Posterior cingulate gyrus (tissue), 11 donors: ENCODE results near the gene BTBD1.
A peak's percentile ranks its signal among the peaks of the same experiment; 100 is the strongest.
"Not testable (repeated sequence)": the region's sequence is repeated elsewhere in the genome, so short reads cannot be mapped to it uniquely, and the experiment has no call there.

ENCODE experiments used
- DNase-seq, 10 donors: peaks; one replicate each; pipeline versions ENCODE4 v3.0.0 to v3.0.0-alpha.2; 2020 to 2021; ENCODE audit warnings: mixed read lengths in 3 of 10
- intact Hi-C: fragments of 100-400 bp; cut with DNase I; formaldehyde crosslinking; loops from one replicate; pipeline ENCODE4 v1.15.1; 2023

BTBD1 gene

DNA sequence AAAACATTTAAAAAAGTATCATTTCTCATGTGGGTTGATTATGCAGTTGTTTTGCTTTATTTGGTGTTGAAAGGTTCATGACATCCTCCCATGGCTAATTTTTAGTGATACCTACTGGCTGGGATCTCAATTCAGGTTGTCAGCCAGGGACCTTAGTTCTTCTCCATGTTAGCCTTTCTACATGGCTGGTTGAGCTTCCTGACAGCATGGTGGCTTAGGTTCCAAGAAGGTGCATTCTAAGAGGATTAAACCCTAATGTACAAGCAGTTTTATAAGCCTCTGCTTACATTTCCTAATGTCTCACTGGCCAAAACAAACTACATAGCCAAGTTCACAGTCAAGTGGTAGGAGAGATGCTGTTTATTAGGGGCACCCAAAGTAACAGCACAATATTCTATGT, 31.0 kb upstream of the BTBD1 start:
- no peak for DNase-seq
- intact Hi-C loops, result no loop called here

DNA sequence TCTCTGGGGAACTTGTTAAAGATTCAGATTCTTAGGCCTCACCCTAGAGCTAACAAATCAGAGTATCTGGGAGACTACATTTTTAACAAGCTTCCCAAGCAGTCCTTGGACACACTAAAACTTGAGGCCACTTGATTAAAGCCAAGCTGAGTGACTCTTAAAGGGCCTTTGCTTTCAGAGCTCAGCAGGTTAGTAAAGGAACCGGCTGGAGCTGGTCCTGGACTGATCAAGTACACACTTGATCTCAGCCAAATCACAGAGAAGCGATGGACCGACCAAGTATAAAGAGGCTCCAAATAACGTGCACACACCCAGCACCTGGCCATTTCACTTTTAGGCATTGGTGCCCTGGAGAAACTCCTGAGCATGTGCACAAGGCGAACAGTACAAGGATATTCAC, 27.5 kb upstream of the BTBD1 start:
- no peak for DNase-seq
- intact Hi-C loops, result no loop called here

DNA sequence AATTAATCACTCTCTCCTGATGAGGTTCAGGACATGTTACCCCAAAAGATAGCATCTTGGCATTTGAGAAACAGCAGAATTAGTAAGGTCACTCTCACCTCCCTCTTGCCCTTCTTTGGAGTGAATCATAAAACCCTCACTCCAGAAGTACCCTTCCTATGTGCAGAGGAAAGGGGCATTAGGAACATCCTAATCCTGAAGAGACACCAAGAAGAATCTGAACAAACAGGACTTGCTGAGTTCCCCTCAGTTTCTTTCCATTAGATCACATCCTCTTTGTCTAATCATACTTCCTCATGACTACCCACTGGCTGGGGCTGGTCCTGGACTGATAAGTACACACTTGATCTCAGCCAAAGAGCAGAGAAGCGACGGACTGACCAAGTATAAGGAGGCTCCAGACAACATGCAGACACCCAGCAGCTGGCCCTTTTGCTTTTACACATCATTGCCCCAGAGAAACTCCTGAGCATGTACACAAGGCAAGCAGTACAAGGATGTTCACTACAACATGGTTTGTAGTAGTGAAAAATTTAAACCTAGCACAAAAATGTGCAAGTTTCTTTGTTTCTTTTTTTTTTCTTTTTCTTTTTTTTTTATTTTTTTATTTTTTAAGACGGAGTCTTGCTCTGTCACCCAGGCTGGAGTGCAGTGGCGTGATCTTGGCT, 25.4 kb upstream of the BTBD1 start:
- intact Hi-C loops, result no loop called here
- no peak for DNase-seq

DNA sequence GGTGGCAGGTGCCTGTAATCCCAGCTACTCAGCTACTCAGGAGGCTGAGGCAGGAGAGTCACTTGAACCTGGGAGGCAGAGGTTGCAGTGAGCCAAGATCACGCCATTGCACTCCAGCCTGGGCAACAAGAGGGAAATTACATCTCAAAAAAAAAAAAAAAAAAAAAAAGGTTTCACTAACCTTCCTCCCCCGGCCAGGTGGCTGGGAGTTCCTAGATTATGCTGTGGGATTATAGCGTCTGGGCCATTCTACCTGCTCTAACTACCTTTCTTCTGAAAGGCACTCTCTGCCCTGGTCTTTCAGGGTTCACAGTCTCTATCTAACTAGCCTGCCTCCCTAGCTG, 24.9 kb upstream of the BTBD1 start:
- intact Hi-C loops, DNase-seq: not testable (repeated sequence)

DNA sequence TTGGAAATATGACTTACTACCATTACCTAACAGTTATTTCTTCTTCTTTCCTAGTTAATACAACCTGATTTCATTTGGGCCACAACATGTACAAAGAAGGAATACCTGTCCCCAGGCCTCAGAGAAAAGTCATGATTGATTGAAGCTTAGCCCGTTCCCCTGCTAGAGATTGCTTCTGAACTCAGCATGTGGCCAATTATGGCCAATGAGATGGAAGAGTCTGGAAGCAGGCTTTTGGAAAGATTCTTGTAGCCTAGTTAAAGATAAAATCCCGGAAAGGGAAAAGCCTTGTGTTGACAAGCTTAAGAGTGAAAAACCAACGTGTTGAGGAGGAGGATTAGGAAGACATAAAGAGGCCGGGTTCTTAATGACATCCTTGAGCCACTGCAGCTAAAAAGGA, 23.4 kb upstream of the BTBD1 start:
- intact Hi-C loops, result no loop called here
- DNase-seq, result no peak

DNA sequence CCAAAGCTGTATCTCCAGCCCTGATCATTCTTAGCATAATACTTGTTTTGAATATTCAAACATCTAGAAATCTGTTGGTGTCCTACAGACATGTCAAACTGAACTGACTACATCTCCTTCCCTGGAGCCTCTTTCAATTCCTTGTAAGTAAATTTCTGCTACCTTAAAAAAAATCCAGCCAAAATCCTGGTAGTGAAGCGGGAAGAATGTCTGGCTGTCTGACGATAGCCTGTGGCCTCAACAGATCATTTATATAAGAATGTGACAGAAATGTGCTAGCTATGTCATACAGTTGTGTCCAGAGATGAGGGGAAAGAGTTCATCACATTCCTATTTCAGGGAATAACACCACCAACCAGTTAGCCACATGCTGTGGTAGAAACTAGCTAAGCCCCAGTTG, 21.8 kb upstream of the BTBD1 start:
- no peak for DNase-seq
- intact Hi-C loops, result no loop called here

DNA sequence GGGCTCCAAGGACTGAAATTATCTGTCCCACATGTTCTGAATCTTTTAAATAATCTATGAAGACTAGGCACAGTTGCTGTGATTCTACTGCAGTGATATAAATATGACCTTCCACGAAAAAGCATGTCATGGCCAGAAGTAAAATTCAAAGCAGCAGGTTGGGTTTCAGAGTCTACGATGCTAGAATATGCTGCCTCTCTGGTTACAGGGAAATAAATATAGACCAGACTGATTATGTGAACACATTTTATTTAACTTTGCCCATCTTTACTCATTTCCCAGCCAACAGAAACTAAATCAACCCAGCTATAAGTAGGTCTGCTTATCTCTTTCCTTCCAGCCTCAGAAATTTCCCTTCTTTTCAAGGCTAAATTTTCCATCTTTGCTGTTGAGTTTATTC, 20.5 kb upstream of the BTBD1 start:
- intact Hi-C loops, result no loop called here

DNA sequence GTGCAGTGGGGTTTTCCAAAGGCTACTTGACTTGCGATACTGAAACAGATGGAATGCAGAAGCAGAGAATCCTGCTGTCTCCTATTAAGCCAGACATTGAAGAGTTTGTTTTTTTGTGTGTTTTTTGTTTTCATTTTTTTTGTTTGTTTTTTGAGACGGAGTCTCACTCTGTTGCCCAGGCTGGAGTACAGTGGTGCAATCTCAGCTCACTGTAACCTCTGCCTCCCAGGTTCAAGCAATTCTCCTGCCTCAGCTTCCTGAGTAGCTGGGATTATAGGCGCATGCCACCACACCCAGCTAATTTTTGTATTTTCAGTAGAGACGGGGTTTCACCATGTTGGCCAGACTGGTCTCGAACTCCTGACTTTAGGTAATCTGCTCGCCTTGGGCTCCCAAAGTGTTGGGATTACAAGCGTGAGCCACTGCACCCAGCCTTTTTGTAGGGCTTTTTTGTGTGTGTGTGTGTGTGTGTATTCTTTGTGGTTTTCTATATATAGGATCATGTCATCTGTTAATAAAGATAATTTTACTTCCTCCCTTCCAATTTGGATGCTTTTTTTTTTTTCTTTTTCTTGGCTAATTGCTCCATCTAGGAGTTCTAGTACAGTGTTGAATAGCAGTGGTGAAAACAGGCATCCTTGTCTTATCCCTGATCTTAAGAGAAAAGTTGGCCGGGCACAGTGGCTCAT, 19.0 kb upstream of the BTBD1 start:
- intact Hi-C loops, DNase-seq: not testable (repeated sequence)

More for the DNA sequence above, 20.5 kb upstream of the BTBD1 start:
- no peak for DNase-seq

DNA sequence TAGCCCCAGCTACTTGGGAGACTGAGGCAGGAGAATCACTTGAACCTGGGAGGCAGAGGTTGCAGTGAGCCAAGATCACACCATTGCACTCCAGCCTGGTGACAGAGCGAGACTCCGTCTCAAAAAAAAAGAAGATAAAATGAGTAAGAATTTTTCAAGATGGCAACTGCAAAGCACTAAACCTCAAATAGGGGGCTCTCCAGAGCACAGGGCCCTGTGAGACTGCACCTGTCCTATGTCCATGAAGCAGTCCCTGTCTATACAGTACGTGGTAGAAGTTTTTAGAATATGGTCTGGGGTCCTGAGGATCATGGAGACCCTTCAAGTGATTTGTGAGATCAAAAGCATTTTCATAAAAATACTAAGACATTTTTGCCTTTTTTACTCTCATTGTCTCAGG, 18.4 kb upstream of the BTBD1 start:
- intact Hi-C loops, result not testable (repeated sequence)

DNA sequence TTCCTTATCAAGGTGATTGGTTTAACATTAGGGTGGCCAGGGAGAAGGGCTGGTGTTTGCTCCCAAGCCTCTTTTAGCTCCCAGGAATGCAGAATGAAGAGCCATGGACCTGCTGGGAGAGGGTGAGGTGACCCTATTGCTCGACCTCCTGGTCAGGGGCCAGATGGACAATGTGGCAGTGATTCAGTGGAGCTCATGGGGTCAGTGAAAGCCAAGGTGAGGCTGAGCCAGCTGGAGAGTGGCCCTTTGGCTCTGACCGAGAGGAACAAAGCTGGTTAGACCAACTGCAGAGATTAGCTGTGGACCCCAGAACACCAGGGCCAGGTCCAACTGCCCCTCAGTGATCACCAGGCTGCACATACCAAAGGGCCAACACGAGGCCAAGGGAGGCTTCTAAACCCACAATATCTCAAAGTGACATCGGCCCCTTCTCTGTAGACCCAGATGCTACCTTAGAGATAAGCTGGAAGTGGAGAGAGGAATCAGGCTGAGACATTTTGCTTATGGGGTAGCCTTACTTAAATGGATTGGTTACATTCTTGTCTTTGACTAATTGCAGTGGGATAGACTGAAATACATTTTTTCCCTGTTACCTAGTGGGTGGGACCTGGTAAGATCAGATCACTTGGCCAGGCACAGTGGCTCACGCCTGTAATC, 15.8 kb upstream of the BTBD1 start:
- no peak for DNase-seq
- intact Hi-C loops, result no loop called here

More for the DNA sequence above, 18.4 kb upstream of the BTBD1 start:
- DNase-seq, result not testable (repeated sequence)

DNA sequence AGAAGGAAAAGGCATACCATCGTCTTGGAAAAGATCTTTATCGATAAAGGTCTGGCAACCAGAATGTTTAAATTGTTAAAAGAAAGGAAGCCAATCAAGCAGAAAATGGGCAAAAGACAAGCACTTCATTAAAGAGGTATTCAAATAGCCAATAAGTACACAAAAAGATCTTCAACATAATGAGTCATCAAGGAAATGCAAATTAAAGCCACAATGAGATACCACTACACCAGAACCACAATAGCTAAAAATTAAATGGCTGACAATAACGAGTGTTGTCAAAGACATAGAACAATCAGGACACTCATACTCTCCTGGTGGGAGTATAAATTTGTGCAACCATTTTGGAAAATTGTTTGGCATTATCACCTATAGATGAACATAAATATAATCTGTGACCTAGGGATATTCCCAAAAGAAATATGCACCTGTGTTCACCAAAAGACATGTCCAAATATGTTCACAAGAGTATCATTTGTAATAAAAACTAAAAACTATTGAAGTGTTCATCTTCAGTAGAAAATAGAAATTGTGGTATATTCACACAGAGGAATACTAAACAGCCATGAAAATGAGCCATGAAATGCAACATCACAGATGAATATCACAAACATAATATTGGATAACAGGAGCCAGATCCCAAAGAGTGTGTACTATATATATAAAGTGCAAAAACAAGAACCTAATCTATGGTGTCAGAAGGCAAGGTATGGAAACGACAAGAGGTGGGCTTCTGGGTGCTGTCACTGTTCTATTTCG, 14.4 kb upstream of the BTBD1 start:
- intact Hi-C loops, result no loop called here
- DNase-seq, result no peak

DNA sequence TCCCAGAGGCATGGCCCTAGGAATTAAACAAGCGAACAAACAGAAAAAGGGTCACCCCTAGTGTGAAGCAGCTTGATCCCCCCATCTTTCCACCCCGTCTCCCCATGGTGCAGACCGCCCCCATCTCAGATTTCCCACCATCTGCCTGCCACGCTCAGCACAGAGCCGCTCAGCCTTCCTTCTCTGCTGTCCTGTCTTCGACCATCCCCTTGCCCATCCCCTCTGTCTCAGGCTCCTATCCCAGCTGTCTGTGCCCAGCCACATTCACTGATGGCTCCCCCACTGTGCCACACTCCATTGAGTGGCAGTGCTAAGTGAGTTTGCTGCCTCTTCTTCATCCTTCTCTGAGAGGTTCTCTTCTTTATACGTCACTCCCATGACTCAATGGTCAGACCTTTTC, 11.7 kb upstream of the BTBD1 start:
- DNase-seq, result no peak

DNA sequence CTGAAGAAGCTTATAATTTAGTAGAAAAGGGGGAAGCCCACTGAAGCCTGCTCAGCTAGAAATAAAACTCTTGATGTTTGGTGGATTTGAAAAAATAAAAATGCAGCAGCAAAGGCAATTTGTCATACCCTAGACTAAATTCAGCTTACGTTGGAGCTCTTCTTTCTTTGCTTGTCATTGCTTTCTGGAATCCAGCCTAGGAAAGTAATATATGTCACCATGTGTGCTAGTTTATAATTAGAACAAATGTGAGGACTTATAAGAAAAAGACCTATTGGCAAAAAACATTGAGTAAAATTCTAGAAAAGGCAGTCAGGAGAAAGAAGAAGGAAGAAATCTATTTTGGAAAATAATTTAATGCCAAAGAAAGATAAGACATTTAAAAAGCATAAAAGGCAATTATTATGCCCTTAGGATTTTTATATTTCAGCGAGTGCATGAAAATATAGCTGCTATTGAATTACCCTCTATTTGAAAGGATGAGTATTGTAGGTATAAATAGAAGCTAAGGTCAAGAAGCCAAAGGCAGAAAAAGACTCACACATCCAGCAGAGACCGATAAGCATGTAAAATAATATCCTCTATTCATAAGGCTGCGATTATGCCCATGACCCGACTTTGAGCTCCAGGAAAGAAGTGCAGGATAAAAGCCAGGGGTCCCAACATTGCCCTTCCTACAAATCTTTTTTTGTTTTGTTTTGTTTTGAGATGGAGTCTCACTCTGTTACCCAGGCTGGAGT, 10.6 kb upstream of the BTBD1 start:
- DNase-seq, result no peak
- intact Hi-C loops, result no loop called here

More for the DNA sequence above, 11.7 kb upstream of the BTBD1 start:
- intact Hi-C loops, result no loop called here

DNA sequence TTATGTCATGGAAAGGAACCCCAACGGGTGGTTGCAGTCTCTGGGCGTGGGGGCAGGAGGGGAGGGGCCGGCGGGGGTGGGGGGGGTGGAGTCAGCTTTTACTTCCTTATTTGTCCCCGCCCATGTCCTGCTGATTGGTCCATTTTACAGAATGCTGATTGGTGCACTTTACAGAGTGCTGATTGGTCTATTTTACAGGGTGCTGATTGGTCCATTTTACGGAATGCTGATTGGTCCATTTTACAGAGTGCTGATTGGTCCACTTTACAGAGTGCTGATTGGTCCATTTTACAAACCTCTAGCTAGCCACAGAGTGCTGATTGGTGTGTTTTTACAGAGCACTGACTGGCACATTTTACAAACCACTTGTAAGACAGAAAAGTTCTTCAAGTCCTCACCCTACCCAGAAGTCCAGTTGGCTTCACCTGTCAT, 2.2 kb upstream of the BTBD1 start:
- intact Hi-C loops, result loop anchor here (5.0 kb wide), 1 partner anchor 138 kb away; the partner anchor contains the start of gene HDGFL3
- not testable (repeated sequence) for DNase-seq

DNA sequence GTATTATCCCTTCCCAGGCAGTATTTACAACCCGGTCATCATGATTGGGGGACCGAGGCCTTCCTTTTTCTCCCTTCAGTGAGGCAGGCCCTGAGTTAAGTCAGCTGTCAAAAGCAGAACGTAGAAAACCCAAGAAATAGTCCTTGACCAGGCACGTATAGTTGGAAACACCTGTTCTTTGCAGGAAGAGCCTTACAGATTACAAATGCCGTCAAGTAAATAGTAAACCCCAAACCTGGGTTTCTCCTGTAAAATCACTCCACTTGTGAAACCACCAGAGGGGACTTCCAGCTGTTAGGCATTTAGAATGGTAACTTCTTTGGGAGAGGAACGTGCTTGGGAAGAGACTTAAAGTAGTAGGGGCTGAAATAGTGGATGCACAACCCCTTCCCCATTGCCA, 1.0 kb upstream of the BTBD1 start:
- no peak for DNase-seq

DNA sequence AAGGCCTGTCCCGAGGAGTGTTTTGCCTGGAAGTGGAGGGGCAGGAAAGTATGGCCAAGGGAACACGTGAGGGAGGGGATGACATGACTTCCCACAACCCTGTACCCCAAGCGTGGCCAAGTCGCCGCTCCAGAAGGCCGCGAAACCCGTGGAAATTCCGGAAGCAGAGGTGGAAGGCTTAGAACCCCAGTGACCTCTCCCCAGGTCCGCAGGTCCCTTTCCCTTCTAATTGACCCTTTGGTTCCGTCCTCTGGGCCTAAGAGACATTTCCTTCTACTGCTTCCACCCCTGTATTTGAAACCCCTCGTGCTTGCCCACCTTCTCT, 548 bp upstream of the BTBD1 start:
- peak in 1 of 10 donors; percentile 84 for DNase-seq
- intact Hi-C loops, result loop anchor here (1.0 to 5.0 kb wide), 2 partner anchors 56 to 140 kb away; partner anchors contain the start of genes C15orf40 and HDGFL3

More for the DNA sequence above, 1.0 kb upstream of the BTBD1 start:
- intact Hi-C loops, result loop anchor here (5.0 kb wide), 1 partner anchor 139 kb away; the partner anchor contains the start of gene HDGFL3

DNA sequence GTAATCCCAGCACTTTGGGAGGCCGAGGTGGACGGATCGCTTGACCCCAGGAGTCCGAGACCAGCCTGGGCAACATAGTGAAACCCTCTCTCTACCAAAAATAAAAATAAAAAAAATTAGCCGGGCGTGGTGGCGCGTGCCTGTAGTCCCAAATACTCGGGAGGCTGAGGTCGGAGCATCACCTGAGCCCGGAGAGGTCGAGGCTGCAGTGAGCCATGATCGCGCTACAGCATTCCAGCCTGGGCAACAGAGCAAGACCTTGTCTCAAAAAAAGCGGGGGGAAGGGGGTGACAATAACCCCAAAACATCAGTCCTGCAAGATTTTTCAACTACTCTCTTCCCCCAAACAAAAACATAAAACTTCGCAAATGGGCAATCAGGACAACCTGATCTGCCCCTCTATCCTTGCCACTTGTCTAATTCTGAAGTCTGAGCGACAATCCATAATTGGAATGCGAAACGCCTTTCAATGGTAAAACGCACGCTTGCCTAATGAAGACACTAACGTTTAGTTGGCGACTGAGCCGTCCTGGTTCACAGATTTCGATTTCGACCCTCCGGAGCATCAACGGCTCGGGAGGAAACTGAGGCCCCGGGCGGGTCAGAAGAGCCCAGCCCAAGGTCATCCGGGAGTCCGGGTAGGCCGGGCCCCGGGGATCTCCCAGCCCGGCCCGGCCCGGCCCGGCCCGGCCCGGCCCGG, 868 bp downstream of the BTBD1 start:
- intact Hi-C loops, result loop anchor here (5.0 kb wide), 1 partner anchor 141 kb away; the partner anchor contains the start of gene HDGFL3
- peak in 1 of 10 donors; percentile 11 for DNase-seq

DNA sequence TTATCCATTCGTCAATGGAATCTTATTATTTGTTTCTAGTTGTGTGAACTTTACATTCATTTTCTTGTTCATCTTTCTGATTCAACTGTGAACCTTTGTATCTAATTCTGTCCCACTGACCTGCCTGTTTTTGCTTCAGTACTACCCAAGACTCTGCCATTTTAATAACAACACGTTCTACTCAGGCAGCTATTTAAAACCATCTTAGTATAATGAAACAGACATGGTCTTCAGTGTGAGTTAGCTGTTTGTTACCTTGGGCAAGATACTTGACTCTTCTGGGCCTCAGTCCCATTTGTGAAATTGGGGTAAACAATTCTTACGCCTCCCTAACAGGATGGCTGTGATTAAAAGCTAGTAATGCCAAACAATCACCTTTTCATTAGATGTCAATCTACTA, 1.6 kb downstream of the BTBD1 start:
- intact Hi-C loops, result loop anchor here (5.0 kb wide), 1 partner anchor 142 kb away; the partner anchor contains the start of gene HDGFL3
- DNase-seq, result no peak

DNA sequence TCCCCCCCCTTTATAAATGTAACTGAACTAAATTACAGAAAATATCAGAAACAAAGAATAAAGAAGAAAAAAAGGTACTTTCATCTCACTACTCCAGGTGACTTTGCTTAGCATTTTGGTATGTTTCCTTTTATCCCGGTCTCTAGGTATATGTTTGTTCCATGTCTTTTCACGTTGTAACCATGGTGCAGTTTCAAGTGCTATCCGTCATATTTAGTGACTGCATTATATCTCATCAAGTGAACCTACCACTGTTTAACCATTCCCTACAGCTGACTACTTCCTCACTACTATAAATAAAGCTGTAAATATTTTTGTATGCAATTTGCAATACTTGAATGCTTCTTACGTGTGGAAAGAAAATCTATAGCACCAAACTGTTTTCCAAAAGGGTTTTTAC, 2.2 kb downstream of the BTBD1 start:
- DNase-seq, result no peak
- intact Hi-C loops, result loop anchor here (5.0 kb wide), 1 partner anchor 142 kb away; the partner anchor contains the start of gene HDGFL3
